SK-N-SH (cell line): Measurements from ENCODE around the gene RPL7L1. TPM values are rescaled to one million over a fixed set of nuclear protein-coding genes. Genes with fewer than 3 reads are reported as not detected.

Experiments
- CTCF ChIA-PET: fragments of 300-600, 350-600 bp; formaldehyde crosslinking; extraction: SDS; loops from one replicate; lab custom pipeline; 2021; lab: Yijun Ruan, JAX
- POLR2A ChIA-PET: fragments of 350-600 bp; sonication (Branson Sonifier 250); formaldehyde crosslinking; extraction: SDS; loops from one replicate; lab custom pipeline; 2020; ENCODE audit warnings: antibody characterized with exemption, inconsistent platforms; lab: Yijun Ruan, JAX
- DNase-seq: peaks from one replicate; pipeline ENCODE4 v3.0.0; 2012
- H2AFZ ChIP-seq: fragments of 200-600 bp; sonication (generic); 2 replicates; pipeline ENCODE4 v1.8.1; 2016; ENCODE audit warnings: antibody characterized with exemption, mild to moderate bottlenecking, low read depth
- H3F3A ChIP-seq: fragments of 200-600 bp; sonication (generic); replicated peaks from 2 replicates; pipeline ENCODE3; 2016; ENCODE audit warnings: antibody characterized with exemption, mild to moderate bottlenecking; ENCODE audit not compliant: insufficient read depth
- H3K27ac ChIP-seq, 2 experiments: fragments of 200-500 bp in 1 of 2; fragments of 200-600 bp in 1 of 2; sonication (Bioruptor generic) in 1 of 2; sonication (generic), shearing (Covaris generic) in 1 of 2; 2 replicates each; pipeline versions ENCODE4 v1.5.1 to v1.6.1; 2014 to 2016; ENCODE audit warnings: low read depth in 2 of 2, inconsistent platforms in 1 of 2, low read length in 1 of 2, mild to moderate bottlenecking in 1 of 2, mixed read lengths in 1 of 2
- H3K27me3 ChIP-seq: fragments of 200-600 bp; sonication (generic), shearing (Covaris generic); 2 replicates; pipeline ENCODE4 v1.6.1; 2016; ENCODE audit warnings: mixed run types; ENCODE audit not compliant: insufficient read depth
- H3K36me3 ChIP-seq, 2 experiments: fragments of 200-500 bp in 1 of 2; fragments of 200-600 bp in 1 of 2; sonication (Bioruptor generic) in 1 of 2; sonication (generic) in 1 of 2; replicated peaks in 1 of 2; 2 replicates each; pipeline versions ENCODE3 to v1.5.1; 2014 to 2016; ENCODE audit warnings: low read length in 1 of 2, mild to moderate bottlenecking in 1 of 2; ENCODE audit not compliant: insufficient read depth in 2 of 2, control insufficient read depth in 1 of 2
- H3K4me1 ChIP-seq, 2 experiments: fragments of 200-500 bp in 1 of 2; fragments of 200-600 bp in 1 of 2; sonication (Bioruptor generic) in 1 of 2; sonication (generic), shearing (Covaris generic) in 1 of 2; 2 replicates each; pipeline versions ENCODE4 v1.5.1 to v1.6.1; 2014 to 2016; ENCODE audit warnings: low read depth in 1 of 2, low read length in 1 of 2, mixed run types in 1 of 2; ENCODE audit not compliant: insufficient read depth in 2 of 2, control insufficient read depth in 1 of 2
- H3K4me2 ChIP-seq: fragments of 200-600 bp; sonication (generic), shearing (Covaris generic); 2 replicates; pipeline ENCODE4 v1.6.1; 2017; ENCODE audit warnings: mixed run types
- H3K4me3 ChIP-seq, 2 experiments: fragments of 200-500 bp in 1 of 2; fragments of 200-600 bp in 1 of 2; sonication (Bioruptor generic) in 1 of 2; sonication (generic), shearing (Covaris generic) in 1 of 2; 2 replicates each; pipeline versions ENCODE4 v1.5.1 to v1.8.1; 2014 to 2016; ENCODE audit warnings: low read depth in 2 of 2, inconsistent platforms in 1 of 2, low read length in 1 of 2, mild to moderate bottlenecking in 1 of 2, mixed read lengths in 1 of 2, moderate library complexity in 1 of 2
- H3K79me2 ChIP-seq: fragments of 200-600 bp; sonication (generic); 2 replicates; pipeline ENCODE4 v1.8.1; 2017; ENCODE audit warnings: mild to moderate bottlenecking; ENCODE audit not compliant: insufficient read depth
- H3K9ac ChIP-seq: fragments of 200-600 bp; sonication (generic); 2 replicates; pipeline ENCODE4 v1.6.1; 2017; ENCODE audit warnings: mixed run types
- H3K9me2 ChIP-seq: fragments of 200-600 bp; sonication (generic); 2 replicates; pipeline ENCODE4 v1.6.1; 2017; ENCODE audit warnings: mixed run types
- H3K9me3 ChIP-seq: fragments of 200-600 bp; sonication (generic); 2 replicates; pipeline ENCODE4 v1.6.1; 2017; ENCODE audit warnings: mixed run types, mild to moderate bottlenecking, moderate library complexity
- H4K20me1 ChIP-seq: fragments of 200-600 bp; sonication (generic); 2 replicates; pipeline ENCODE4 v1.6.1; 2017; ENCODE audit warnings: mild to moderate bottlenecking, mixed run types; ENCODE audit not compliant: insufficient read depth
- ELF1 ChIP-seq: IDR thresholded peaks from 2 replicates; pipeline ENCODE4 v1.4.0; 2012
- EP300 ChIP-seq, 2 experiments: IDR thresholded peaks; 2 replicates each; pipeline versions ENCODE4 v1.4.0 to v1.6.1; 2012; ENCODE audit warnings: borderline replicate concordance in 1 of 2, low read depth in 1 of 2, low read length in 1 of 2
- EZH2phosphoT487 ChIP-seq: fragments of 200-600 bp; sonication (generic); IDR thresholded peaks from 2 replicates; pipeline ENCODE4 v1.6.1; 2017; ENCODE audit warnings: low read depth, mixed run types, mild to moderate bottlenecking, antibody characterized with exemption, moderate library complexity, borderline replicate concordance
- GABPA ChIP-seq: IDR thresholded peaks from 2 replicates; pipeline ENCODE4 v1.4.0; 2012; ENCODE audit warnings: low read depth, mild to moderate bottlenecking
- JUND ChIP-seq: IDR thresholded peaks from 2 replicates; pipeline ENCODE4 v1.4.0; 2012
- MXI1 ChIP-seq: IDR thresholded peaks from 2 replicates; pipeline ENCODE4 v1.6.1; 2012; ENCODE audit warnings: mild to moderate bottlenecking, low read depth, low read length, improper control_type of control experiment
- NRF1 ChIP-seq: IDR thresholded peaks from 2 replicates; pipeline ENCODE4 v1.6.1; 2012; ENCODE audit warnings: low read depth, mild to moderate bottlenecking, low read length
- RAD21 ChIP-seq: IDR thresholded peaks from 2 replicates; pipeline ENCODE4 v1.6.1; 2012; ENCODE audit warnings: mild to moderate bottlenecking, low read length
- RFX5 ChIP-seq: IDR thresholded peaks from 2 replicates; pipeline ENCODE4 v1.6.1; 2012; ENCODE audit warnings: mild to moderate bottlenecking, improper control_type of control experiment, low read length
- RXRA ChIP-seq: IDR thresholded peaks from 2 replicates; pipeline ENCODE4 v1.4.0; 2012; ENCODE audit warnings: low read depth, mild to moderate bottlenecking, borderline replicate concordance
- SIN3A ChIP-seq: IDR thresholded peaks from 2 replicates; pipeline ENCODE4 v1.6.1; 2012; ENCODE audit warnings: low read depth, mild to moderate bottlenecking, low read length, moderate library complexity, borderline replicate concordance
- TAF1 ChIP-seq: IDR thresholded peaks from 2 replicates; pipeline ENCODE4 v1.6.1; 2012; ENCODE audit warnings: low read depth, mild to moderate bottlenecking, low read length, moderate library complexity, borderline replicate concordance
- TCF12 ChIP-seq: IDR thresholded peaks from 2 replicates; pipeline ENCODE4 v1.4.0; 2012
- TEAD4 ChIP-seq: IDR thresholded peaks from 2 replicates; pipeline ENCODE4 v1.4.0; 2012; ENCODE audit warnings: mild to moderate bottlenecking, borderline replicate concordance; ENCODE audit not compliant: insufficient read depth
- YY1 ChIP-seq: IDR thresholded peaks from 2 replicates; pipeline ENCODE4 v1.4.0; 2012; ENCODE audit warnings: low read depth, mild to moderate bottlenecking
- WGBS: methylation state at CpG from one replicate; pipeline ENCODE4 v1.1.6; 2017; ENCODE audit warnings: low lambda C conversion rate; 5-methylcytosine and 5-hydroxymethylcytosine counted together
- polyA plus RNA-seq, 3 experiments: library from polyadenylated mRNA; depleted of rRNA; stranded (reverse); fragments of >200 nt; gene quantifications; 2 replicates each; pipeline ENCODE4 v1.2.3, GENCODE V29; 2012
- TF ChIP-seq, protein P1 (sequence below): fragments of 150-350 bp; IDR thresholded peaks from 2 replicates; pipeline ENCODE4 v1.6.1; 2017; ENCODE audit warnings: antibody characterized with exemption, low read length, low read depth, borderline replicate concordance
- TF ChIP-seq, protein P2 (sequence below): IDR thresholded peaks from 2 replicates; pipeline ENCODE4; 2012
- TF ChIP-seq, protein P3 (sequence below): fragments of 150-350 bp; IDR thresholded peaks from 2 replicates; pipeline ENCODE4 v1.6.1; 2016; ENCODE audit warnings: mild to moderate bottlenecking, low read depth, low read length
- TF ChIP-seq, protein P4 (sequence below): IDR thresholded peaks from 2 replicates; pipeline ENCODE4 v1.4.0; 2012; ENCODE audit warnings: low read depth

RPL7L1 gene
- polyA plus RNA-seq, 1 of the 3 experiments (the other 2 are of a cell fraction) = 22.1 TPM

DNA sequence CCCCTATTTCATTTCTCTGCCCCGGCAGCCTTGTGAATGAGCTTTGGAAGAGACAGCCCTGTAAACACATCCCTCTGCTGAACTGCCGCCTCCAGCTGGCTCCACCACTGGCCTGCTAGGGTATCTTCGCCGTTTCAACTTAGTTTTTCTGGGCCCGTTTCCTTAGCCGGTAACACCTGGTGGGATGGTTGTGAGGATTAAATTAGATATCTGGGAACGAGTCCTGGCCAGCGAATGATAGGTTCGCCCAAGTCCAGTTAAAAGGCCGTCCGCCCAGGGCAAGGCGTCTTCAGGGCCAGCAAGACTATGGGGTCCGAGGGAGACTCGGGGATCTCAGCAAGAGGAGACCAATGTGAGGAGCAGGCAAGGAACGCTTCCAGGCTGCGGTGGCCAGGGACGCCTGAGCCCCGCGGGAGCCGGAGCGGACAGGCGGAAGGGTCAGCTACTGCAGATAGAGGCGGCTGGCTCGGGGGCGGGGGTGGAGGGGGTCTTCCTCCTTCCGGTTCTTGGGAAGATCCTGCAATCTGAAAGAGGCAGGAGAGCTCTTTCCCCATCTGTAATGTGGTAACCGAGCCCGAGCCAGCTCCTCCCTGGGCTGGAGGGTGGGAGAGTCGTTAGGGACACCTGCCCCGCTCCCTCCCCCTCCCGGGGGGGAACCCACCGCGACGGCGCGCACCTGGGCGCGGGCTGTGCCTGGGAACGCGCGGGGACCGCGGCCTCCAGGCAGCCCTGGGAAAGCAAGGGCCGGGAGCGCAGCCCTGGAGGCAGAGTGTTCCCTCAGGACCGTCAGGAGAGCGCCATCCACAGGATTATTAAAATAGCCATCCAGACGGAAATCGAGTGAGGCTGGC, 32.0 kb downstream of the RPL7L1 start (continued):
- TF ChIP-seq, protein P1, sequence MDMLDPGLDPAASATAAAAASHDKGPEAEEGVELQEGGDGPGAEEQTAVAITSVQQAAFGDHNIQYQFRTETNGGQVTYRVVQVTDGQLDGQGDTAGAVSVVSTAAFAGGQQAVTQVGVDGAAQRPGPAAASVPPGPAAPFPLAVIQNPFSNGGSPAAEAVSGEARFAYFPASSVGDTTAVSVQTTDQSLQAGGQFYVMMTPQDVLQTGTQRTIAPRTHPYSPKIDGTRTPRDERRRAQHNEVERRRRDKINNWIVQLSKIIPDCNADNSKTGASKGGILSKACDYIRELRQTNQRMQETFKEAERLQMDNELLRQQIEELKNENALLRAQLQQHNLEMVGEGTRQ = no peak
- TF ChIP-seq MXI1 = no peak
- no peak for TF ChIP-seq RAD21
- TF ChIP-seq RFX5 = no peak
- TF ChIP-seq, protein P2, sequence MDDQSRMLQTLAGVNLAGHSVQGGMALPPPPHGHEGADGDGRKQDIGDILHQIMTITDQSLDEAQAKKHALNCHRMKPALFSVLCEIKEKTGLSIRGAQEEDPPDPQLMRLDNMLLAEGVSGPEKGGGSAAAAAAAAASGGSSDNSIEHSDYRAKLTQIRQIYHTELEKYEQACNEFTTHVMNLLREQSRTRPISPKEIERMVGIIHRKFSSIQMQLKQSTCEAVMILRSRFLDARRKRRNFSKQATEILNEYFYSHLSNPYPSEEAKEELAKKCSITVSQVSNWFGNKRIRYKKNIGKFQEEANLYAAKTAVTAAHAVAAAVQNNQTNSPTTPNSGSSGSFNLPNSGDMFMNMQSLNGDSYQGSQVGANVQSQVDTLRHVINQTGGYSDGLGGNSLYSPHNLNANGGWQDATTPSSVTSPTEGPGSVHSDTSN = no peak
- no peak for TF ChIP-seq NRF1
- no peak for TF ChIP-seq TEAD4
- TF ChIP-seq, protein P3, sequence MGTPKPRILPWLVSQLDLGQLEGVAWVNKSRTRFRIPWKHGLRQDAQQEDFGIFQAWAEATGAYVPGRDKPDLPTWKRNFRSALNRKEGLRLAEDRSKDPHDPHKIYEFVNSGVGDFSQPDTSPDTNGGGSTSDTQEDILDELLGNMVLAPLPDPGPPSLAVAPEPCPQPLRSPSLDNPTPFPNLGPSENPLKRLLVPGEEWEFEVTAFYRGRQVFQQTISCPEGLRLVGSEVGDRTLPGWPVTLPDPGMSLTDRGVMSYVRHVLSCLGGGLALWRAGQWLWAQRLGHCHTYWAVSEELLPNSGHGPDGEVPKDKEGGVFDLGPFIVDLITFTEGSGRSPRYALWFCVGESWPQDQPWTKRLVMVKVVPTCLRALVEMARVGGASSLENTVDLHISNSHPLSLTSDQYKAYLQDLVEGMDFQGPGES = no peak
- no peak for TF ChIP-seq TCF12
- TF ChIP-seq EP300 (IDR thresholded peaks at IDR 0.05; ENCODE audit: borderline replicate concordance in 1 of 2, low read depth in 1 of 2, low read length in 1 of 2) = no peak

DNA sequence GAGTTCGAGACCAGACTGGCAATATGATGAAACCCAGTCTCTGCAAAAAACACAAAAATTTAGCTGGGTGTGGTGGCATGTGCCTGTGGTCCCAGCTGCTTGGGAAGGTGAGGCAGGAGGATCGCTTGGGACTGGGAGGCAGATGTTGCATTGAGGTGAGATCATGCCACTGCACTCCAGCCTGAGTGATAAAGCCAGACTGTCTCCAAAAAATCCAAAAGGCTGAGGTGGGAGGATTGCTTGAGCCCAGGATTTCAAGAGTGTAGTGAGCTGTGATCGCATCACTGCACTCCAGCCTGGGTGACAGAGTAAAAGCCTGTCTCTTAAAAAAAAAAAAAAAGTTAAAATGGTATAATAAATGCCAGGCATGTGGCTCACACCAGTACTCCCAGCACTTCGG, 35.1 kb downstream of the RPL7L1 start:
- H3K4me1 ChIP-seq = no peaks in the 10 kb centered on the region
- H4K20me1 ChIP-seq = no peaks in the 10 kb centered on the region
- H3K4me3 ChIP-seq = no peak overlapping the region
- no peaks in the 10 kb centered on the region for H3F3A ChIP-seq
- no peak for DNase-seq
- POLR2A ChIA-PET = interaction anchor here (1.6 kb wide), 1 partner anchor 14 kb away, joined by 6 read pairs; the partner anchor contains the start of gene CNPY3
- no peaks in the 10 kb centered on the region for H3K79me2 ChIP-seq
- no peaks in the 10 kb centered on the region for H3K9me2 ChIP-seq
- WGBS = 78% methylated on average over 4 of the region's 4 CpGs
- no peaks in the 10 kb centered on the region for H3K36me3 ChIP-seq
- H3K9ac ChIP-seq = no peak overlapping the region
- no peak for TF ChIP-seq RXRA
- no peak overlapping the region for H3K4me2 ChIP-seq
- no peak overlapping the region for H3K27ac ChIP-seq
- no peak overlapping the region for H2AFZ ChIP-seq
- no peaks in the 10 kb centered on the region for H3K9me3 ChIP-seq
- H3K27me3 ChIP-seq = no peaks in the 10 kb centered on the region
- CTCF ChIA-PET = interaction anchor here (0.6 to 2.4 kb wide), 3 partner anchors 14 to 229 kb away, joined by 3 to 7 read pairs (median 4); no protein-coding TSS in a partner anchor

DNA sequence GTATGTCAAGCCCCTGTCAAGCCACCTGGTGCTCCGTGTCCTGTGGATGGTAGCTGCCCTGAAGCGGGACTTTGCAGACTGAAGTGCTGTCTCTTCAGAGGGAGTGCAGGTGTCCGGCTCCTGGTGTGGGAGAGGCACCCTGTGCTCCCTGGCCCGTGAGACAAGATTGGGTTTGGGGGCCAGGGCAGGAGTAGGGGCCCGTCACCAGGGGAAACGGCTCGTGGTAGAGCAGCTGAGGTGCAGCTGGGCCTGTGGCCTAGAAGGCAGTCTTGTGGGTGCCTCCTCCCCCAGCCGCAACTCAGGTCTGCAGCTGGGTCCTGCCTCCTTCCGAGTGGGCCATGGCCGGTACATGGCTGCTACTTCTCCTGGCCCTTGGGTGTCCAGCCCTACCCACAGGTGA, 36.3 kb downstream of the RPL7L1 start, which contains the start of gene PTCRA:
TSS of gene PTCRA (plus strand) at position 322 of the 400 bp plus-strand sequence. CDS start at position 339, 17 bp downstream.
- no peak within 1 kb of the TSS for H3K27ac ChIP-seq
- H4K20me1 ChIP-seq = no peaks in the 10 kb centered on the region
- POLR2A ChIA-PET = no interaction called here
- H3K9ac ChIP-seq = no peak within 1 kb of the TSS
- CTCF ChIA-PET = interaction anchor here (2.4 kb wide), 1 partner anchor 15 kb away, joined by 7 read pairs; no protein-coding TSS in a partner anchor
- H3K79me2 ChIP-seq = no peaks in the 10 kb centered on the region
- no peaks in the 10 kb centered on the region for H3K27me3 ChIP-seq
- H2AFZ ChIP-seq = no peak within 1 kb of the TSS
- no peak for DNase-seq
- no peaks in the 10 kb centered on the region for H3K4me1 ChIP-seq
- no peaks in the 10 kb centered on the region for H3K9me2 ChIP-seq
- no peaks in the 10 kb centered on the region for H3K9me3 ChIP-seq
- WGBS = no CpG with 5 or more reads among the region's 10 CpGs
- no peaks in the 10 kb centered on the region for H3K36me3 ChIP-seq
- no peak within 1 kb of the TSS for H3K4me2 ChIP-seq
- no peak within 1 kb of the TSS for H3K4me3 ChIP-seq
- H3F3A ChIP-seq = no peaks in the 10 kb centered on the region
- TF ChIP-seq JUND (no peak), TAF1 (no peak), EZH2phosphoT487 (no peak), RFX5 (no peak), SIN3A (no peak), GABPA (no peak), TCF12 (no peak), YY1 (no peak), ELF1 (no peak), TEAD4 (no peak)
- TF ChIP-seq, protein P4, sequence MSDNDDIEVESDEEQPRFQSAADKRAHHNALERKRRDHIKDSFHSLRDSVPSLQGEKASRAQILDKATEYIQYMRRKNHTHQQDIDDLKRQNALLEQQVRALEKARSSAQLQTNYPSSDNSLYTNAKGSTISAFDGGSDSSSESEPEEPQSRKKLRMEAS = no peak
